H1 (cell line): ENCODE measurements around the gene ALG9. TPM values are rescaled to one million over a fixed set of nuclear protein-coding genes. Genes with fewer than 3 reads are reported as not detected.

ENCODE experiments used
- CTCF ChIA-PET: fragments of 300-600 bp; sonication (Branson Sonifier 250); formaldehyde crosslinking; loops from one replicate; lab custom pipeline; 2021; ENCODE audit not compliant: partially characterized antibody; lab: Charles Lee
- POLR2A ChIA-PET: fragments of 300-600 bp; sonication (Branson Sonifier 250); formaldehyde crosslinking; loops from one replicate; lab custom pipeline; 2021; ENCODE audit warnings: inconsistent platforms; ENCODE audit not compliant: partially characterized antibody; lab: Charles Lee
- DNase-seq, 2 experiments: peaks; one replicate each; pipeline versions ENCODE4 v3.0.0 to v3.0.0-alpha.2; 2010 to 2022; ENCODE audit warnings: low spot score in 2 of 2, low read depth in 1 of 2, mixed read lengths in 1 of 2
- FAIRE-seq: peaks from 2 replicates; lab custom pipeline; 2011; peaks lifted over from hg19 to GRCh38; lab: Jason Lieb, UNC
- H2AFZ ChIP-seq: 2 replicates; pipeline ENCODE4 v1.8.1; 2012; ENCODE audit warnings: low read length, inconsistent platforms
- H2AK5ac ChIP-seq: 2 replicates; pipeline ENCODE4 v1.6.1; 2013; ENCODE audit warnings: low read depth, low read length
- H2BK120ac ChIP-seq: replicated peaks from 2 replicates; pipeline ENCODE3; 2013; ENCODE audit warnings: low read depth, low read length, inconsistent platforms
- H2BK12ac ChIP-seq: 2 replicates; pipeline ENCODE4 v1.6.1; 2013; ENCODE audit warnings: low read depth, low read length
- H2BK15ac ChIP-seq: 2 replicates; pipeline ENCODE4 v1.6.1; 2013; ENCODE audit warnings: low read length
- H2BK20ac ChIP-seq: 2 replicates; pipeline ENCODE4 v1.6.1; 2013; ENCODE audit warnings: low read length
- H2BK5ac ChIP-seq: 2 replicates; pipeline ENCODE4 v1.6.1; 2013; ENCODE audit warnings: low read depth, low read length
- H3K14ac ChIP-seq: 2 replicates; pipeline ENCODE4 v1.6.1; 2013; ENCODE audit warnings: inconsistent platforms; ENCODE audit not compliant: insufficient read length
- H3K18ac ChIP-seq: 2 replicates; pipeline ENCODE4 v1.6.1; 2013; ENCODE audit warnings: low read length; ENCODE audit errors: extremely low read depth
- H3K23ac ChIP-seq: 2 replicates; pipeline ENCODE4 v1.6.1; 2013; ENCODE audit warnings: inconsistent platforms; ENCODE audit not compliant: insufficient read length
- H3K23me2 ChIP-seq: 2 replicates; pipeline ENCODE4 v1.6.1; 2013; ENCODE audit warnings: low read depth, low read length
- H3K27ac ChIP-seq: 2 replicates; pipeline ENCODE4 v1.6.1; 2011; ENCODE audit warnings: low read depth, low read length, inconsistent platforms
- H3K27me3 ChIP-seq, 4 experiments: replicated peaks in 1 of 4; 1 replicate in 1 of 4; 2 replicates in 3 of 4; pipeline versions ENCODE4 v1.6.1 to v1.8.1; 2011 to 2013; ENCODE audit warnings: low read length in 3 of 4, mild to moderate bottlenecking in 3 of 4, inconsistent platforms in 2 of 4, mixed read lengths in 2 of 4, moderate library complexity in 1 of 4; ENCODE audit not compliant: control insufficient read depth in 3 of 4, insufficient read depth in 3 of 4; ENCODE audit errors: extremely low read depth in 1 of 4
- H3K36me3 ChIP-seq, 4 experiments: 2 replicates each; pipeline versions ENCODE4 v1.6.1 to v1.8.1; 2011 to 2013; ENCODE audit warnings: mild to moderate bottlenecking in 4 of 4, low read length in 3 of 4, moderate library complexity in 2 of 4, control low read depth in 1 of 4, inconsistent platforms in 1 of 4; ENCODE audit not compliant: insufficient read depth in 4 of 4, control insufficient read depth in 2 of 4
- H3K4ac ChIP-seq: replicated peaks from 2 replicates; pipeline ENCODE3; 2013; ENCODE audit warnings: low read length, low read depth, mixed read lengths, inconsistent platforms; ENCODE audit not compliant: insufficient read length
- H3K4me1 ChIP-seq, 4 experiments: replicated peaks in 1 of 4; 1 replicate in 1 of 4; 2 replicates in 3 of 4; pipeline versions ENCODE4 v1.6.1 to v1.8.1; 2011 to 2013; ENCODE audit warnings: low read length in 3 of 4, inconsistent platforms in 2 of 4, mixed read lengths in 1 of 4; ENCODE audit not compliant: insufficient read depth in 4 of 4, control insufficient read depth in 3 of 4
- H3K4me2 ChIP-seq, 2 experiments: 2 replicates each; pipeline versions ENCODE4 v1.6.1 to v1.8.1; 2011 to 2013; ENCODE audit warnings: low read depth in 2 of 2, low read length in 2 of 2, control low read depth in 1 of 2, inconsistent platforms in 1 of 2, mild to moderate bottlenecking in 1 of 2; ENCODE audit not compliant: insufficient read depth in 1 of 2
- H3K4me3 ChIP-seq, 4 experiments: fragments of 200-600, 300-600 bp in 1 of 4; sonication (generic), shearing (Covaris generic), sonication (Bioruptor Twin) in 1 of 4; 2 replicates each; pipeline versions ENCODE4 v1.5.1 to v1.8.1; 2011 to 2016; ENCODE audit warnings: low read length in 4 of 4, low read depth in 3 of 4, control low read depth in 2 of 4, inconsistent platforms in 2 of 4, mild to moderate bottlenecking in 2 of 4, mixed read lengths in 1 of 4, moderate library complexity in 1 of 4; ENCODE audit not compliant: insufficient read depth in 2 of 4; ENCODE audit errors: extremely low read depth in 1 of 4
- H3K56ac ChIP-seq: replicated peaks from 2 replicates; pipeline ENCODE3; 2013; ENCODE audit warnings: low read depth, mild to moderate bottlenecking, mixed read lengths, low read length, inconsistent platforms; ENCODE audit not compliant: insufficient read length
- H3K79me1 ChIP-seq: 2 replicates; pipeline ENCODE4 v1.6.1; 2013; ENCODE audit warnings: low read depth, low read length, control low read depth
- H3K79me2 ChIP-seq, 2 experiments: 2 replicates each; pipeline versions ENCODE4 v1.6.1 to v1.8.1; 2012 to 2013; ENCODE audit warnings: low read length in 2 of 2, mild to moderate bottlenecking in 2 of 2, inconsistent platforms in 1 of 2; ENCODE audit not compliant: insufficient read depth in 2 of 2, control insufficient read depth in 1 of 2
- H3K9ac ChIP-seq, 4 experiments: replicated peaks in 1 of 4; 1 replicate in 1 of 4; 2 replicates in 3 of 4; pipeline versions ENCODE4 v1.6.1 to v1.8.1; 2011 to 2013; ENCODE audit warnings: low read depth in 3 of 4, low read length in 3 of 4, control low read depth in 2 of 4, mild to moderate bottlenecking in 2 of 4, moderate library complexity in 2 of 4, inconsistent platforms in 1 of 4; ENCODE audit errors: extremely low read depth in 1 of 4
- H3K9me3 ChIP-seq, 2 experiments: 2 replicates each; pipeline versions ENCODE4 v1.6.1 to v1.8.1; 2012 to 2013; ENCODE audit warnings: mild to moderate bottlenecking in 2 of 2, moderate library complexity in 2 of 2, control low read depth in 1 of 2, inconsistent platforms in 1 of 2, low read depth in 1 of 2, low read length in 1 of 2, mixed read lengths in 1 of 2; ENCODE audit not compliant: insufficient read depth in 2 of 2
- H4K20me1 ChIP-seq, 2 experiments: replicated peaks in 1 of 2; 2 replicates each; pipeline versions ENCODE3 to v1.8.1; 2011 to 2013; ENCODE audit warnings: inconsistent platforms in 2 of 2, low read length in 2 of 2, mild to moderate bottlenecking in 1 of 2; ENCODE audit not compliant: insufficient read depth in 2 of 2, control insufficient read depth in 1 of 2
- H4K5ac ChIP-seq: 2 replicates; pipeline ENCODE4 v1.6.1; 2013; ENCODE audit warnings: low read length, low read depth, mixed read lengths, inconsistent platforms; ENCODE audit not compliant: insufficient read length
- H4K8ac ChIP-seq: 2 replicates; pipeline ENCODE4 v1.8.0; 2013; ENCODE audit warnings: mild to moderate bottlenecking, moderate library complexity, low read length, inconsistent platforms; ENCODE audit not compliant: insufficient read depth; ENCODE audit errors: extremely low read depth
- H4K91ac ChIP-seq: replicated peaks from 2 replicates; pipeline ENCODE3; 2013; ENCODE audit warnings: low read length, mixed read lengths, inconsistent platforms; ENCODE audit not compliant: insufficient read length
- ATF3 ChIP-seq: IDR thresholded peaks from 2 replicates; pipeline ENCODE4 v1.6.1; 2011; ENCODE audit warnings: low read depth, mild to moderate bottlenecking, low read length; ENCODE audit not compliant: insufficient read depth
- CHD2 ChIP-seq: IDR thresholded peaks from 2 replicates; pipeline ENCODE4 v1.6.1; 2012; ENCODE audit warnings: low read length, improper control_type of control experiment
- E2F6 ChIP-seq: IDR thresholded peaks from 2 replicates; pipeline ENCODE4 v1.6.1; 2012; ENCODE audit warnings: inconsistent platforms
- HDAC6 ChIP-seq: IDR thresholded peaks from one replicate; pipeline ENCODE4 v1.7.1; 2012; ENCODE audit warnings: low read depth, mild to moderate bottlenecking, inconsistent platforms, low read length, moderate library complexity
- POLR2A ChIP-seq, 2 experiments: IDR thresholded peaks; 1 replicate in 1 of 2; 2 replicates in 1 of 2; pipeline ENCODE4 v1.6.1; 2011; ENCODE audit warnings: low read depth in 2 of 2, low read length in 2 of 2, mild to moderate bottlenecking in 2 of 2; ENCODE audit errors: control extremely low read depth in 1 of 2
- RBBP5 ChIP-seq: IDR thresholded peaks from 2 replicates; pipeline ENCODE4 v1.7.1; 2012; ENCODE audit warnings: low read depth, mild to moderate bottlenecking, inconsistent platforms, low read length, moderate library complexity, borderline replicate concordance
- TAF1 ChIP-seq: IDR thresholded peaks from 2 replicates; pipeline ENCODE4 v1.6.1; 2011; ENCODE audit warnings: mild to moderate bottlenecking, low read depth, low read length
- WGBS, 2 experiments: shearing (Covaris generic) in 1 of 2; methylation state at CpG; one replicate each; pipeline versions ENCODE4 v1.1.6 to v1.1.7; 2013 to 2015; ENCODE audit warnings: low lambda C conversion rate in 2 of 2, mixed read lengths in 2 of 2, inconsistent platforms in 1 of 2, low coverage in 1 of 2, missing lambda C conversion rate in 1 of 2; ENCODE audit not compliant: insufficient replicate concordance in 2 of 2, insufficient coverage in 1 of 2, insufficient read length in 1 of 2; ENCODE audit errors: extremely low coverage in 1 of 2, missing lambda C conversion rate in 1 of 2; 5-methylcytosine and 5-hydroxymethylcytosine counted together
- polyA plus RNA-seq, 7 experiments: library from polyadenylated mRNA; depleted of rRNA in 3 of 7; stranded (reverse) in 5 of 7; unstranded in 2 of 7; fragments of >200 nt in 5 of 7; fragments of 200-250 nt in 2 of 7; gene quantifications; 1 replicate in 5 of 7; 2 replicates in 1 of 7; 4 replicates in 1 of 7; pipeline versions ENCODE4 v1.2.1 to v1.2.3, GENCODE V29; 2011 to 2013; ENCODE audit warnings: missing spikeins in 2 of 7, mixed read lengths in 2 of 7
- total RNA-seq: library from RNA; stranded (reverse); fragmentation: NEBNext Ultra II Directional; extraction: Animal tissue kit (Norgen Biotek cat#: 25700); gene quantifications from 2 replicates; pipeline ENCODE4 v1.2.1, GENCODE V29; 2021

Gene ALG9
- total and polyA plus RNA-seq, 2 of the 8 experiments (the other 6 are each of a cell fraction or from before 2014, with no cell fraction given) = 23.5 to 24.5 TPM

GRCh38 chr11:111835665-111836064, 35.7 kb downstream of the ALG9 start:
- Histone ChIP-seq H3K23ac (no peak overlapping the region), H2AK5ac (no peak overlapping the region), H2BK120ac (no peak overlapping the region), H3K36me3 (no peaks in the 10 kb centered on the region; a peak in 2 of 8 replicates), H4K8ac (no peak overlapping the region), H4K20me1 (no peaks in the 10 kb centered on the region), H2BK15ac (no peak overlapping the region), H3K79me2 (no peaks in the 10 kb centered on the region), H3K9me3 (no peaks in the 10 kb centered on the region), H3K4me3 (no peak overlapping the region), H3K4ac (no peak overlapping the region), H3K4me2 (no peak overlapping the region), H3K14ac (no peak overlapping the region), H2AFZ (no peak overlapping the region), H3K23me2 (no peaks in the 10 kb centered on the region), H2BK12ac (no peak overlapping the region), H2BK5ac (no peak overlapping the region), H3K79me1 (no peaks in the 10 kb centered on the region), H2BK20ac (no peak overlapping the region), H4K5ac (no peak overlapping the region), H3K4me1 (peaks cover 0 to 7% (median 3%) of the 10 kb centered on the region in 4 experiments; a peak in 2 of 7 replicates), H3K9ac (no peak overlapping the region), H3K27ac (no peak overlapping the region), H3K27me3 (no peaks in the 10 kb centered on the region), H3K18ac (no peak overlapping the region), H4K91ac (no peak overlapping the region), H3K56ac (no peak overlapping the region)
- ChIA-PET POLR2A (no interaction called here), CTCF (interaction anchor here (1.2 to 3.8 kb wide), 6 partner anchors 58 to 304 kb away, joined by 3 to 24 read pairs (median 6); no protein-coding TSS in a partner anchor)
- WGBS, 2 experiments = 96% methylated on average over 7 of the region's 7 CpGs; no CpG with 5 or more reads in 1 of the 2 experiments
- FAIRE-seq = no peak
- DNase-seq = no peak
- no peak for TF ChIP-seq POLR2A (IDR thresholded peaks at IDR 0.05; ENCODE audit: control extremely low read depth in 1 of 2, low read depth in 2 of 2, low read length in 2 of 2)
- no peak for TF ChIP-seq RBBP5
- no peak for TF ChIP-seq ATF3
- TF ChIP-seq HDAC6 = no peak
- no peak for TF ChIP-seq TAF1
- no peak for TF ChIP-seq E2F6
- no peak for TF ChIP-seq CHD2
